Muscle layer of duodenum (tissue), 2 donors: ENCODE data around the gene AGAP5.

Experiments used
- H3K27ac ChIP-seq: one replicate; pipeline ENCODE4 v1.7.0; 2013; ENCODE audit warnings: mild to moderate bottlenecking, low read length
- H3K27me3 ChIP-seq: one replicate; pipeline ENCODE4 v1.7.0; 2013; ENCODE audit warnings: low read depth, mild to moderate bottlenecking, control low read depth, low read length
- H3K36me3 ChIP-seq, 2 donors: one replicate each; pipeline ENCODE4 v1.7.0; 2013; ENCODE audit warnings: low read length in 2 of 2, control low read depth in 1 of 2, mild to moderate bottlenecking in 1 of 2; ENCODE audit not compliant: insufficient read depth in 2 of 2, control insufficient read depth in 1 of 2
- H3K4me1 ChIP-seq, 2 donors: one replicate each; pipeline ENCODE4 v1.7.0; 2013; ENCODE audit warnings: low read length in 2 of 2, mild to moderate bottlenecking in 2 of 2, control low read depth in 1 of 2, moderate library complexity in 1 of 2; ENCODE audit not compliant: insufficient read depth in 2 of 2, control insufficient read depth in 1 of 2
- H3K4me3 ChIP-seq, 2 donors: one replicate each; pipeline ENCODE4 v1.7.0; 2013; ENCODE audit warnings: low read length in 2 of 2, low read depth in 1 of 2, mild to moderate bottlenecking in 1 of 2
- H3K9me3 ChIP-seq, 2 donors: one replicate each; pipeline ENCODE4 v1.7.0; 2013; ENCODE audit warnings: low read length in 2 of 2, control low read depth in 1 of 2, mild to moderate bottlenecking in 1 of 2; ENCODE audit not compliant: control insufficient read depth in 1 of 2
- donor health status: healthy.

AGAP5 gene

GRCh38 chr10:73639286-73639685 lies 58.6 kb downstream of the AGAP5 start:
- Histone ChIP-seq H3K27ac (no peak overlapping the region), H3K36me3 (no peaks in the 10 kb centered on the region), H3K9me3 (no peaks in the 10 kb centered on the region), H3K27me3 (no peaks in the 10 kb centered on the region), H3K4me3 (no peak overlapping the region), H3K4me1 (no peaks in the 10 kb centered on the region)

DNA sequence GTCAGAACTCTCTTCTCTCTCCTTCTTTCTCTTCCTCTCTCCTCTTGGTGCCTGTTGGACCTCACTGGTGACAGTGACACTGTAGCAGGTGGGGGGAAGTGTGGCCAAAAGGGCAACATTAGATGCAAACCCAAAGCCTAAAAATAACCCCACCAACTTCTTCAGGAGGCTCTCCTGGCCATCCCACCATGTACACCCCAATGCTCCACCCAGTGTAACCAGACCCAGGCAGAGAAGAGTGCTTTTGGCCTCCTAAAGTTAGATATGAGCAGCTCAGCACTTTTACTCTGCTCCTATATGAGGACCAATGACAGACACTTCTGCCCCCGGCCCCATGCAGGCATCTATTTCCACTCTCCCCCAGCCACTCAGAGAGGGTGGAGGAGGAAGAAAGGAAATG lies 62.1 kb downstream of the AGAP5 start:
- no peak overlapping the region for H3K27ac ChIP-seq
- no peaks in the 10 kb centered on the region for H3K27me3 ChIP-seq
- H3K4me1 ChIP-seq: no peaks in the 10 kb centered on the region
- H3K4me3 ChIP-seq: no peak overlapping the region
- no peaks in the 10 kb centered on the region for H3K9me3 ChIP-seq
- H3K36me3 ChIP-seq: no peaks in the 10 kb centered on the region

- H3K4me1 ChIP-seq: no peaks in the 10 kb centered on the region
- H3K27ac ChIP-seq: no peak overlapping the region
- no peaks in the 10 kb centered on the region for H3K27me3 ChIP-seq
- H3K36me3 ChIP-seq: no peaks in the 10 kb centered on the region
- no peak overlapping the region for H3K4me3 ChIP-seq
- H3K9me3 ChIP-seq: no peaks in the 10 kb centered on the region
These were observed 63.5 kb downstream of the AGAP5 start for GRCh38 chr10:73634421-73634820.

- H3K27ac ChIP-seq: no peak overlapping the region
These were observed 68.7 kb downstream of the AGAP5 start for GRCh38 chr10:73629165-73629564.

GRCh38 chr10:73628405-73628804 lies 69.5 kb downstream of the AGAP5 start:
- Histone ChIP-seq H3K4me1 (peaks cover 0 to 4% of the 10 kb centered on the region in 2 donors), H3K4me3 (no peak overlapping the region), H3K27ac (no peak overlapping the region), H3K36me3 (no peaks in the 10 kb centered on the region), H3K9me3 (no peaks in the 10 kb centered on the region), H3K27me3 (no peaks in the 10 kb centered on the region)

More at GRCh38 chr10:73629165-73629564, 68.7 kb downstream of the AGAP5 start:
- Histone ChIP-seq H3K9me3 (no peaks in the 10 kb centered on the region), H3K4me1 (peaks cover 0 to 4% of the 10 kb centered on the region in 2 donors), H3K36me3 (no peaks in the 10 kb centered on the region), H3K27me3 (no peaks in the 10 kb centered on the region), H3K4me3 (no peak overlapping the region)

GRCh38 chr10:73627300-73627699 lies 70.6 kb downstream of the AGAP5 start:
- Histone ChIP-seq H3K27me3 (no peaks in the 10 kb centered on the region), H3K27ac (no peak overlapping the region), H3K4me1 (peaks cover 0 to 4% of the 10 kb centered on the region in 2 donors), H3K36me3 (no peaks in the 10 kb centered on the region), H3K9me3 (no peaks in the 10 kb centered on the region), H3K4me3 (no peak overlapping the region)

DNA sequence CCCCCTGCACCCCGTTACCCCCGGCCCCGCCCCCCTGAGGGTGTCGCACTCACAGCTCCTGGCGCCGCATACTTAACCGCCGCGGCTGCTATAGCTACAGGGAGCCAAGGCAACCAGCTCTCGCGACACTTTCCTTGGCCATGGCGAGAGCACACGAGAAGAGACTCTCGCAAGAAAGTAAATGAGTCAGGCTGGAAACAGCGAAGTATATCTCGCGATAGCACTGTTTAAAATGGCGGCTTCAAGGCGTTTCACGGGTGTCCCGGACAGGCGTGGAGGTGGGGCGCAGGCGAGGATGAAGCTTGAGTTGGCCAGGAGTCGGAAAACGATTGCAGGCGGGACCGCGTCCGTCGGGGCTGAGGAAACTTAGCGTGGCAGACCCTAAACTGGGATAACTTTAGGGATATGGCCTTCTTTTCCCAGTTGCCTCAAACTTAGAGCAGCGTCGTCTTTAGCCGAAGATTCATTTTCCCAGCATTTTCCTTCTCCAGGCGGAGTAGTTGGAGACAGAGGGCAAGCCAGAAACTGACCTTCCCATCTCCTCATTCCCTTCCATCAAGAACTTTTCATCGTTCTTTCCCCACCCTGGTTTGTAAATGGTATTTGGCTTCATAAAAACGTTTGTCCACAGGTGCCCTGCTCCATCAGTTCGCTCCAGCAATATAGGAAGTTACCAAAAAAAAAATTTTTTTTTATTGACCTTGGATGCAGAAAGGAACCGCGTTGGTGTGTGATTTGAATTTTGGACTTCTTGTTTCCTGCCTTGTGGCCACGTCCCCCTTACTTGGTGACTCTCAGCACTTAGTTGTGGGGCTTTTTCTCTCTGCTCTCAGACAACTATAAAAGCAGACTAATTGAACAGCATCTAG lies 71.8 kb downstream of the AGAP5 start:
- Histone ChIP-seq H3K4me3 (peak overlapping the region; percentile 87 to 99), H3K27me3 (no peaks in the 10 kb centered on the region), H3K9me3 (no peaks in the 10 kb centered on the region), H3K27ac (peak overlapping the region; percentile 82), H3K36me3 (no peaks in the 10 kb centered on the region), H3K4me1 (peaks cover 0 to 4% of the 10 kb centered on the region in 2 donors)

- Histone ChIP-seq H3K27me3 (no peaks in the 10 kb centered on the region), H3K9me3 (no peaks in the 10 kb centered on the region), H3K36me3 (no peaks in the 10 kb centered on the region), H3K4me1 (peaks cover 0 to 4% of the 10 kb centered on the region in 2 donors), H3K4me3 (peak overlapping the region; percentile 87 to 99), H3K27ac (peak overlapping the region; percentile 60)
These were observed 72.7 kb downstream of the AGAP5 start for GRCh38 chr10:73625004-73625883.
